Panc1 (cell line): ENCODE measurements around the gene SWI5.

ENCODE experiments used
- CTCF ChIP-seq: fragments of 450-650 bp; IDR thresholded peaks from 2 replicates; pipeline ENCODE4 v1.5.1; 2017; ENCODE audit warnings: mild to moderate bottlenecking
- POLR2AphosphoS5 ChIP-seq: IDR thresholded peaks from 2 replicates; pipeline ENCODE4 v1.6.1; 2012; ENCODE audit warnings: mild to moderate bottlenecking, low read depth, low read length, moderate library complexity
- REST ChIP-seq, 2 experiments: IDR thresholded peaks; 2 replicates each; pipeline ENCODE4 v1.6.1; 2011 to 2012; ENCODE audit warnings: low read depth in 2 of 2, control low read depth in 1 of 2, low read length in 1 of 2, mild to moderate bottlenecking in 1 of 2, moderate library complexity in 1 of 2; ENCODE audit not compliant: insufficient read depth in 1 of 2

GRCh38 chr9:128232528-128233428 is 43.3 kb upstream of the SWI5 start:
- TF ChIP-seq POLR2AphosphoS5 (no peak), CTCF (no peak), REST (IDR thresholded peaks at IDR 0.05; ENCODE audit: insufficient read depth in 1 of 2, low read depth in 2 of 2, low read length in 1 of 2) (no peak)
